H1 (cell line): ENCODE measurements around the gene CCL23. TPM values are rescaled to one million over a fixed set of nuclear protein-coding genes. Genes with fewer than 3 reads are reported as not detected.

Experiments used
- ATF3 ChIP-seq: IDR thresholded peaks from 2 replicates; pipeline ENCODE4 v1.6.1; 2011; ENCODE audit warnings: low read depth, mild to moderate bottlenecking, low read length; ENCODE audit not compliant: insufficient read depth
- CHD7 ChIP-seq: fragments of 300-600 bp; sonication (generic); IDR thresholded peaks from 2 replicates; pipeline ENCODE4 v1.7.1; 2012; ENCODE audit warnings: low read length, moderate library complexity, mild to moderate bottlenecking, inconsistent platforms; ENCODE audit not compliant: insufficient replicate concordance
- CTCF ChIP-seq, 3 experiments: IDR thresholded peaks; 1 replicate in 2 of 3; 2 replicates in 1 of 3; pipeline versions ENCODE4 v1.5.1 to v1.6.1; 2011; ENCODE audit warnings: low read length in 3 of 3, mild to moderate bottlenecking in 3 of 3, inconsistent platforms in 2 of 3, low read depth in 1 of 3, moderate library complexity in 1 of 3; ENCODE audit not compliant: insufficient read depth in 1 of 3; ENCODE audit errors: control extremely low read depth in 1 of 3
- HDAC2 ChIP-seq, 2 experiments: fragments of 300-600 bp in 1 of 2; sonication (generic) in 1 of 2; IDR thresholded peaks; 2 replicates each; pipeline ENCODE4 v1.6.1; 2011 to 2012; ENCODE audit warnings: low read depth in 2 of 2, low read length in 2 of 2, mild to moderate bottlenecking in 2 of 2, moderate library complexity in 2 of 2, borderline replicate concordance in 1 of 2, inconsistent platforms in 1 of 2
- KDM1A ChIP-seq: fragments of 200-600, 300-600 bp; sonication (generic); IDR thresholded peaks from 2 replicates; pipeline ENCODE4 v1.7.1; 2016; ENCODE audit warnings: mild to moderate bottlenecking, low read length, borderline replicate concordance
- SP2 ChIP-seq: IDR thresholded peaks from 2 replicates; pipeline ENCODE4 v1.6.1; 2012; ENCODE audit warnings: mild to moderate bottlenecking, low read length, inconsistent platforms
- TAF1 ChIP-seq: IDR thresholded peaks from 2 replicates; pipeline ENCODE4 v1.6.1; 2011; ENCODE audit warnings: mild to moderate bottlenecking, low read depth, low read length
- TEAD4 ChIP-seq: IDR thresholded peaks from 2 replicates; pipeline ENCODE4 v1.6.1; 2012; ENCODE audit warnings: low read depth, low read length, inconsistent platforms, mixed read lengths
- polyA plus RNA-seq, 7 experiments: library from polyadenylated mRNA; depleted of rRNA in 3 of 7; stranded (reverse) in 5 of 7; unstranded in 2 of 7; fragments of >200 nt in 5 of 7; fragments of 200-250 nt in 2 of 7; gene quantifications; 1 replicate in 5 of 7; 2 replicates in 1 of 7; 4 replicates in 1 of 7; pipeline versions ENCODE4 v1.2.1 to v1.2.3, GENCODE V29; 2011 to 2013; ENCODE audit warnings: missing spikeins in 2 of 7, mixed read lengths in 2 of 7
- total RNA-seq: library from RNA; stranded (reverse); fragmentation: NEBNext Ultra II Directional; extraction: Animal tissue kit (Norgen Biotek cat#: 25700); gene quantifications from 2 replicates; pipeline ENCODE4 v1.2.1, GENCODE V29; 2021

Gene CCL23
- total and polyA plus RNA-seq, 2 of the 8 experiments (the other 6 are each of a cell fraction or from before 2014, with no cell fraction given) = not detected

GRCh38 chr17:35998018-35998545 is 19.7 kb downstream of the CCL23 start (continued):
- no peak for TF ChIP-seq CHD7
- no peak for TF ChIP-seq ATF3
- TF ChIP-seq KDM1A = no peak
- no peak for TF ChIP-seq HDAC2 (IDR thresholded peaks at IDR 0.05; ENCODE audit: borderline replicate concordance in 1 of 2, low read depth in 2 of 2, low read length in 2 of 2)
- no peak for TF ChIP-seq TAF1
- no peak for TF ChIP-seq SP2
- TF ChIP-seq TEAD4 = no peak
- no peak for TF ChIP-seq CTCF (IDR thresholded peaks at IDR 0.05; ENCODE audit: control extremely low read depth in 1 of 3, insufficient read depth in 1 of 3, low read depth in 1 of 3, low read length in 3 of 3)
